ENCODE data around the gene CTU1. TPM values are rescaled to one million over a fixed set of nuclear protein-coding genes. Genes with fewer than 3 reads are reported as not detected.

Gene CTU1
- total RNA-seq, 2 donors from 2014 or later: 4.9 to 12.5 TPM

- no peak overlapping the region for H3K27ac ChIP-seq
- H3K4me3 ChIP-seq: no peak overlapping the region
- ATAC-seq (ENCODE audit: insufficient number of reproducible peaks, low FRiP score, low read depth) (no peak), DNase-seq (ENCODE audit: low spot score) (no peak)
- no peaks in the 10 kb centered on the region for H3K4me1 ChIP-seq (ENCODE audit: control insufficient read depth in 1 of 2, low read depth in 2 of 2)
- TF ChIP-seq CTCF (IDR thresholded peaks at IDR 0.05): no peak
- no peaks in the 10 kb centered on the region for H3K27me3 ChIP-seq (replicated peaks; ENCODE audit: insufficient read depth)
- no peaks in the 10 kb centered on the region for H3K36me3 ChIP-seq
- no peaks in the 10 kb centered on the region for H3K9me3 ChIP-seq
These were observed 41.6 kb downstream of the CTU1 start for GRCh38 chr19:51066393-51067186.

DNA sequence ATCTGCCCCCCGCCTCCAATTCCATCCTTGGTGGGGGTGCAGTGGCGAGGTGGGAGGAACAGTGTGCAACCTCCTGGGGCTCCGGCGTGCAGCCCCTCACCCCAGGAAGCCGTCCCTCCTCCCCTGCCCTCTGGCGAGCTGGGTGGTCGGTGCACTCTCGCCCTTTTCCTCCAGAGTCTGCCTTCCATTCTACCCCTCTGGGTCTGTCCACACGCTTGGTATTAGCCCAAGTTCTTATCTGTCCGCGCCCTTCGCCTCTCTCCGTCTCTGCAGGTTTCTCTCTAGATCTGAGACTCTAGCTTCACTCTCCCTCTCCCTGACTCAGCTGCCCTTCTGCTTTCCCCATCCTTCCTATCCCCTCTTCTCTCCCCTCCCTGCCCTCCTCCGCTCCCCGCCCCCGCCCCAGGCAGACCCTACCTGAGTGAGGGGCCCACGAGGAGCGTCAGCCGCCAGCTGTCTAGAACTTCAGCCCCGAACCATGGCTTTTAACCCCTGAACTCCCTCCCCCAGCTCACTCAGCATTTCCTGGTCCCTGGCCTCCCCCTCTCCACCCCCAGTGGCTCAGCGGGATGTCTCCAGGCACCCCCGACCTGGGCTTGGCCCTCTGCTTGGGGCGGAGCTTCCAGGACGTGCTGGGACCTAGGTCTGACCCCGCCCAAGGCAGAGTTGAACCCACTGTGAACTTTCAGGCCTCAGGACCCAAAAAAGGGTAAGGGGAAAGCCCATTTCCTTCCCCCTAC, 42.8 kb downstream of the CTU1 start:
- Histone ChIP-seq H3K27ac (no peak overlapping the region), H3K4me3 (no peak overlapping the region), H3K36me3 (no peaks in the 10 kb centered on the region), H3K4me1 (ENCODE audit: control insufficient read depth in 1 of 2, low read depth in 2 of 2) (no peaks in the 10 kb centered on the region), H3K27me3 (replicated peaks; ENCODE audit: insufficient read depth) (no peaks in the 10 kb centered on the region), H3K9me3 (no peaks in the 10 kb centered on the region)
- DNase-seq (ENCODE audit: low spot score) (no peak), ATAC-seq (ENCODE audit: insufficient number of reproducible peaks, low FRiP score, low read depth) (no peak)
- no peak for TF ChIP-seq CTCF (IDR thresholded peaks at IDR 0.05)

DNA sequence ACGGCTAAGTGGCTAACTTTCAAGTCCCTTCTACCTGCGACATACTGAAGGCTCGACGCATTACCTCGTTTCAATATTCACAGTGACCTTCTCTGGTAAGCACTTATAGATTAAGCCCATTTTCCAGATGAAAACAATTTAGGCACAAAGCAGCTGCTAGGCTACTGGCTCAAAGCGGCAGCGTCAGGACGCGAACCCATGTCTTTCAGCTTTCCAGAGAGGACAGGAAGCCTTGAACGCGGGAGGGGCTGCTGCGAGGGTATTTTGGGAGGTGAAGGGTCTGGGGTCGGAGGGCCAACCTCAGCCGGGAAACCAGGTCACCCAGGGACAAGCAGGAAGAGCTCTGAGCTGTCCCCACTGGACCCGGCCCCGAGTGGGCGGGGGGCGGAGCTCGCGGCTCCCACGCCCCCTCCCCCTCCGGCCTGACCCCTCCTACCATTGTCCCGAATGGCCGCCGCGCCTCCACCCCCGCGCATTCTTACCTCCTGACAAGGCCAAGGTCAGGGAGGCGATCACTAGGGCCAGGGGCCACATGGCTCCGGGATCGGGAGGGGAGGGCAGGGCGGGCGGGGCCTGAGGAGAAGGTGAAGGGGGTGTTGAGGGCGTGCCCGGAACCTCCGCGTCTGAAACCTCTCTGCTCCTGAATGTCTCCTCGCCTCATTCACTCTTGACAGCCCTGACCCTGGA, 43.5 kb downstream of the CTU1 start, which contains the start of gene KLK13:
TSS of gene KLK13 (minus strand) at position 559 of the 687 bp plus-strand sequence. CDS start at position 534, 25 bp downstream.
- Histone ChIP-seq H3K36me3 (no peaks in the 10 kb centered on the region), H3K9me3 (no peaks in the 10 kb centered on the region), H3K27ac (no peak within 1 kb of the TSS), H3K4me1 (ENCODE audit: control insufficient read depth in 1 of 2, low read depth in 2 of 2) (no peaks in the 10 kb centered on the region), H3K4me3 (no peak within 1 kb of the TSS), H3K27me3 (replicated peaks; ENCODE audit: insufficient read depth) (no peaks in the 10 kb centered on the region)
- ATAC-seq (ENCODE audit: insufficient number of reproducible peaks, low FRiP score, low read depth): no peak
- no peak for TF ChIP-seq CTCF (IDR thresholded peaks at IDR 0.05)
- no peak for DNase-seq (ENCODE audit: low spot score)

DNA sequence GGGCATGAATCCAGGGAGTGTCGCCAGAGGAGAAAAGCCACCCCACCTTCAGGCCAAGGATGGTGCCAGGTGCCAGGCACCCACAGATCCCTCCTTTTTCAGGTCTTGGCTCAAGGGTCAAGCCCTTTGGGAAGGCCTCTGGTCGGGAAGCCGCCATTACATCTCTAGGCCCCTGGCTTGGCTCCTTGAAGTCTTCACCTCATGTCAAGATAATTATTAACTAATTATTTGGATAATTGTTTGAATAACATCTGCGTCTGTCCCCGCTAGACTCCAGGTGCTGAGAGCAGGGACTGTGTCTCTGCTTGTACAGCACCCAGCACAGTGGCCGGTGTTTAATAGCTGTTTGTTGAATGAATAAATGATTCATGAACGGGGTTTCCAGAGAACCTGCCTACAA, 44.5 kb downstream of the CTU1 start:
- H3K4me1 ChIP-seq (ENCODE audit: control insufficient read depth in 1 of 2, low read depth in 2 of 2): no peaks in the 10 kb centered on the region
- H3K4me3 ChIP-seq: no peak overlapping the region
- ATAC-seq (ENCODE audit: insufficient number of reproducible peaks, low FRiP score, low read depth) (no peak), DNase-seq (ENCODE audit: low spot score) (no peak)
- H3K27me3 ChIP-seq (replicated peaks; ENCODE audit: insufficient read depth): no peaks in the 10 kb centered on the region
- no peak overlapping the region for H3K27ac ChIP-seq
- TF ChIP-seq CTCF (IDR thresholded peaks at IDR 0.05): no peak
- H3K9me3 ChIP-seq: no peaks in the 10 kb centered on the region
- H3K36me3 ChIP-seq: no peaks in the 10 kb centered on the region

GRCh38 chr19:51060973-51061372, 47.2 kb downstream of the CTU1 start:
- Histone ChIP-seq H3K27me3 (replicated peaks; ENCODE audit: insufficient read depth) (no peaks in the 10 kb centered on the region), H3K4me1 (ENCODE audit: control insufficient read depth in 1 of 2, low read depth in 2 of 2) (no peaks in the 10 kb centered on the region), H3K36me3 (no peaks in the 10 kb centered on the region), H3K4me3 (no peak overlapping the region), H3K27ac (no peak overlapping the region), H3K9me3 (no peaks in the 10 kb centered on the region)
- ATAC-seq (ENCODE audit: insufficient number of reproducible peaks, low FRiP score, low read depth) (no peak), DNase-seq (ENCODE audit: low spot score) (no peak)
- no peak for TF ChIP-seq CTCF (IDR thresholded peaks at IDR 0.05)
